H1 (cell line): Measurements from ENCODE around the gene BATF2. TPM values are rescaled to one million over a fixed set of nuclear protein-coding genes. Genes with fewer than 3 reads are reported as not detected.

Source experiments
- CHD2 ChIP-seq: IDR thresholded peaks from 2 replicates; pipeline ENCODE4 v1.6.1; 2012; ENCODE audit warnings: low read length, improper control_type of control experiment
- CTCF ChIP-seq, 3 experiments: IDR thresholded peaks; 1 replicate in 2 of 3; 2 replicates in 1 of 3; pipeline versions ENCODE4 v1.5.1 to v1.6.1; 2011; ENCODE audit warnings: low read length in 3 of 3, mild to moderate bottlenecking in 3 of 3, inconsistent platforms in 2 of 3, low read depth in 1 of 3, moderate library complexity in 1 of 3; ENCODE audit not compliant: insufficient read depth in 1 of 3; ENCODE audit errors: control extremely low read depth in 1 of 3
- HDAC2 ChIP-seq, 2 experiments: fragments of 300-600 bp in 1 of 2; sonication (generic) in 1 of 2; IDR thresholded peaks; 2 replicates each; pipeline ENCODE4 v1.6.1; 2011 to 2012; ENCODE audit warnings: low read depth in 2 of 2, low read length in 2 of 2, mild to moderate bottlenecking in 2 of 2, moderate library complexity in 2 of 2, borderline replicate concordance in 1 of 2, inconsistent platforms in 1 of 2
- JUN ChIP-seq: IDR thresholded peaks from 2 replicates; pipeline ENCODE4 v1.6.1; 2011; ENCODE audit warnings: low read depth, mild to moderate bottlenecking, improper control_type of control experiment, low read length
- KDM1A ChIP-seq: fragments of 200-600, 300-600 bp; sonication (generic); IDR thresholded peaks from 2 replicates; pipeline ENCODE4 v1.7.1; 2016; ENCODE audit warnings: mild to moderate bottlenecking, low read length, borderline replicate concordance
- MAFK ChIP-seq: IDR thresholded peaks from 2 replicates; pipeline ENCODE4 v1.6.1; 2012; ENCODE audit warnings: low read depth, mild to moderate bottlenecking, improper control_type of control experiment, low read length
- NRF1 ChIP-seq: IDR thresholded peaks from 2 replicates; pipeline ENCODE4 v1.6.1; 2011; ENCODE audit warnings: mild to moderate bottlenecking, low read depth, low read length, improper control_type of control experiment
- RNF2 ChIP-seq: fragments of 200-900, 300-1000 bp; sonication (generic); IDR thresholded peaks from 2 replicates; pipeline ENCODE4 v1.7.1; 2016; ENCODE audit warnings: borderline replicate concordance, low read depth, mild to moderate bottlenecking, antibody characterized with exemption, low read length; ENCODE audit not compliant: poor library complexity, severe bottlenecking; ENCODE audit errors: missing control alignments
- SP2 ChIP-seq: IDR thresholded peaks from 2 replicates; pipeline ENCODE4 v1.6.1; 2012; ENCODE audit warnings: mild to moderate bottlenecking, low read length, inconsistent platforms
- polyA plus RNA-seq, 7 experiments: library from polyadenylated mRNA; depleted of rRNA in 3 of 7; stranded (reverse) in 5 of 7; unstranded in 2 of 7; fragments of >200 nt in 5 of 7; fragments of 200-250 nt in 2 of 7; gene quantifications; 1 replicate in 5 of 7; 2 replicates in 1 of 7; 4 replicates in 1 of 7; pipeline versions ENCODE4 v1.2.1 to v1.2.3, GENCODE V29; 2011 to 2013; ENCODE audit warnings: missing spikeins in 2 of 7, mixed read lengths in 2 of 7
- total RNA-seq: library from RNA; stranded (reverse); fragmentation: NEBNext Ultra II Directional; extraction: Animal tissue kit (Norgen Biotek cat#: 25700); gene quantifications from 2 replicates; pipeline ENCODE4 v1.2.1, GENCODE V29; 2021

The BATF2 gene
- total and polyA plus RNA-seq, 2 of the 8 experiments (the other 6 are each of a cell fraction or from before 2014, with no cell fraction given), result 1.4 to 3.1 TPM

GRCh38 chr11:65036931-65037330, 40.2 kb upstream of the BATF2 start (continued):
- TF ChIP-seq CTCF (IDR thresholded peaks at IDR 0.05; ENCODE audit: control extremely low read depth in 1 of 3, insufficient read depth in 1 of 3, low read depth in 1 of 3, low read length in 3 of 3) (no peak), RNF2 (no peak), JUN (no peak), MAFK (no peak), KDM1A (no peak), NRF1 (no peak), SP2 (no peak), HDAC2 (IDR thresholded peaks at IDR 0.05; ENCODE audit: borderline replicate concordance in 1 of 2, low read depth in 2 of 2, low read length in 2 of 2) (no peak), CHD2 (no peak)
- TF ChIP-seq, all 59 proteins: peak for 0
